ENCODE data around the gene LYL1.

The LYL1 gene

DNA sequence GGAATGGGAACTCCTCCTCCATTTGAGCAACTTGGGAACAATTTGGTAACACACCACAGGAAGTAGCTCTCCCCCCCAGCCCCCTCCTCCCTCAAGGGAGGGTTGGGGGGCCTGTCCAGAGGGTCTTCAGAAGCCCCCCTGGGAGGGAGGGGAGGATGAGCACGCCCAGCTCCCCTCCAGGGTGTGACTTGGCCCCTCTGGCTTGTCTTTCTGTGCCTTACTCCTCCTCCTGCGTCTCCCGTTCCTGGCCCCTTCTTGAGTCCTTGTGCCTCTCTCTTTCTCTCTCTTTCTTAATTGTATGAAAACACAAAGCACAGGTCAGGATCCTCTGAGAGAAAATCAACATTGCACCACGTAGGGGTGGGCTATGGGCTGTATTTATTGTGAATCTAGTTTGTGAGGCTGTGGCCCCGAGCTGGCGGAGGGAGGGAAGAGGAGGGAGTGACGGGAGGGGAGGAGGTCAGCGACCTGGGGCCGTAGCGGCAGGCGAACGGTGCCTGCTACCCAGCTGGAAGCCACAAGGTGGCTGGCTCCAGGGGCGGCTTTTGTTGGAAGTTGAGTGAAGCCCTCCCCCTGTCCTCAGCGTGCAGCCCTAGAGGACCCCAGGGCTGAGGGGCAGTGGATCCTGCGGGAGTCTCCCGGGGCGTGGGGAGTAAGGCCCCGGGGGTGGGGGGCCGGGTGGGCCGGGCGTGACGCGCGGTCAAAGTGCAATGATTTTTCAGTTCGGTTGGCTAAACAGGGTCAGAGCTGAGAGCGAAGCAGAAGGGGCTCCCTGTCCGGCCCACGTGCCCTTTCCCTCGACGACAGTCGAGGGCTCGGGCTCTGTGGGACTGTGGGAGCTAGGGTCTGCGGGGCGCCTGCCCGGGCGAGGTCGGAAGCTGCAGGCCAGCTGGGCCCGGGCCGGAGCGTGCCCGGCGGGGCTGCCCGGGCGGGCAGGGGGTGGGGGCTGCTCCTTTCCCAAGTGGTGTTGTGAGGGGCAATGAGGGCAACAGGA, 6.4 kb downstream of the LYL1 start:
- H3K4me3 ChIP-seq (ENCODE audit: low read length): no peak overlapping the region
- TF ChIP-seq, protein P1, sequence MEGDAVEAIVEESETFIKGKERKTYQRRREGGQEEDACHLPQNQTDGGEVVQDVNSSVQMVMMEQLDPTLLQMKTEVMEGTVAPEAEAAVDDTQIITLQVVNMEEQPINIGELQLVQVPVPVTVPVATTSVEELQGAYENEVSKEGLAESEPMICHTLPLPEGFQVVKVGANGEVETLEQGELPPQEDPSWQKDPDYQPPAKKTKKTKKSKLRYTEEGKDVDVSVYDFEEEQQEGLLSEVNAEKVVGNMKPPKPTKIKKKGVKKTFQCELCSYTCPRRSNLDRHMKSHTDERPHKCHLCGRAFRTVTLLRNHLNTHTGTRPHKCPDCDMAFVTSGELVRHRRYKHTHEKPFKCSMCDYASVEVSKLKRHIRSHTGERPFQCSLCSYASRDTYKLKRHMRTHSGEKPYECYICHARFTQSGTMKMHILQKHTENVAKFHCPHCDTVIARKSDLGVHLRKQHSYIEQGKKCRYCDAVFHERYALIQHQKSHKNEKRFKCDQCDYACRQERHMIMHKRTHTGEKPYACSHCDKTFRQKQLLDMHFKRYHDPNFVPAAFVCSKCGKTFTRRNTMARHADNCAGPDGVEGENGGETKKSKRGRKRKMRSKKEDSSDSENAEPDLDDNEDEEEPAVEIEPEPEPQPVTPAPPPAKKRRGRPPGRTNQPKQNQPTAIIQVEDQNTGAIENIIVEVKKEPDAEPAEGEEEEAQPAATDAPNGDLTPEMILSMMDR (IDR thresholded peaks at IDR 0.05; ENCODE audit: insufficient read depth, low read depth, low read length, missing control alignments): peak; percentile 12
- DNase-seq (ENCODE audit: low read depth): no peak

DNA sequence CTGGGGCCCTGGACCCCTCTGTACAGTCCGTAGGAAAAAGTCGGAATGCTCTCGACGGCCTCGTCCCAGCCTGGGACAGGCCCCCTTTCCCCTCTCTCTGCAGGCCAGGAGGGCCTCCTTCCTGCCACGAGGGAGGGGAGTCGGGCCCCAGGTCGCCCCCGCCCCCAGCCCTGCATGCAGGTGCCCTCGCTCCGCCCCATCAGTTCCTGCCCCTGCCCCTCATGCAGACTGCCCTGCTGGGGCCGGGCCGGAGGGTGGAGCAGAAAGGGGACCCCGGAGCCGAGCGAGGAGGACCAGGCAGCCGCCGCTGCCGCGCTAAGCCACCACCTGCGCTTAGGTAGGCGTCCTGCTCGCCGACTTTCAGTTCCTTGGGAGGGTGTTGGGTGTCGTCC, 7.3 kb downstream of the LYL1 start:
- H3K4me3 ChIP-seq (ENCODE audit: low read length): no peak overlapping the region
- TF ChIP-seq, protein P1 (IDR thresholded peaks at IDR 0.05; ENCODE audit: insufficient read depth, low read depth, low read length, missing control alignments): no peak
- no peak for DNase-seq (ENCODE audit: low read depth)

DNA sequence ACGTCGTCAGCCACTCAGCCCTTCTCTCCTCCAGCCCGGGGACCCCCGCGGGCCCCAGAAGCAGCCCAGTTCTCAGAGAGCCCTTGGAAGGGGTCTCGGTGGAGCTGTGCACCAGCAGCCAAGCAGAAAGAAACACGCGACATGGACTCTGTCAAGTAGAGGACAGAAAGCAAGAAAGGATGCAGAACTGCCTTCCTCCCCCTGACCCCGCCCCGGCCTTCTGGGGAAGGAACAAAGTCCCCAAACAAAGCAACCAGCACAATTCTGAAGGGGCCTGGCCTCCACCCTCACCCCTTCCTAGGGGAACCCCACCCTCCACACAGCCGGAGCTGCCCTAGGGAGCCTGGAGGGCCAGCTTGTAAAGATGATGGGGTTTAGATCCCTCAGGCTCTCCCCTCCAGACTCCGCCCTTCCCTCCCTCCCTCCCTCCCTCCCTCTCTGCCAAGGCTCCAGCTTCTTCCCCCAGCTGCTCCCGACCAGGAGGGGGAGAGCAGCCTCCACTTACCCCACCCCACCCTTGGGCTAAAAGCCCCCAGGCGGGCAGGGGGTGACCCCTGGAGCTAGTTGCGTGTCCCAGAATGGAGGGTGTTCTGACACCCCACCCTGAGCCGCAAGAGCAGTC, 7.8 kb downstream of the LYL1 start:
- TF ChIP-seq, protein P1 (IDR thresholded peaks at IDR 0.05; ENCODE audit: insufficient read depth, low read depth, low read length, missing control alignments): no peak
- no peak overlapping the region for H3K4me3 ChIP-seq (ENCODE audit: low read length)
- no peak for DNase-seq (ENCODE audit: low read depth)

DNA sequence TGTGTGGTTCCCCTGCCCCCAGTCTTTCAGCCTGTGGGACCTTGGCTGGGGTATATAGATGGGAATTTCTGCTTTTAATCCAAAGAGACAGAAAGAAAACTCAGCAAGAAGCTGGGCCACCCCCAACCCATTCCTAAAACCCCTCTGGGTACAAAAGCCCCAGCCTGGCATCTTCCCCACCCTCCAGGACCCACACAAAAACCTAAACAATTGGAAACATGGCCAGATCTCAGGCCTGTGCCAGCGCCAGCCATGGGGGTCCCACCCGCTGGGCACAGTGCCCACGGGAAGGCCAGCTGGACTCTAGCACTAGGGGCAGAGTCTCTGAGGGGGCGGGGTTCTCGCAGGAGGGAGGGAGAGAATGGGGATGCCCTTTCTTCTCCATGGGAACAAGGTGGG, 8.6 kb downstream of the LYL1 start:
- TF ChIP-seq, protein P1 (IDR thresholded peaks at IDR 0.05; ENCODE audit: insufficient read depth, low read depth, low read length, missing control alignments): no peak
- no peak for DNase-seq (ENCODE audit: low read depth)
- no peak overlapping the region for H3K4me3 ChIP-seq (ENCODE audit: low read length)

DNA sequence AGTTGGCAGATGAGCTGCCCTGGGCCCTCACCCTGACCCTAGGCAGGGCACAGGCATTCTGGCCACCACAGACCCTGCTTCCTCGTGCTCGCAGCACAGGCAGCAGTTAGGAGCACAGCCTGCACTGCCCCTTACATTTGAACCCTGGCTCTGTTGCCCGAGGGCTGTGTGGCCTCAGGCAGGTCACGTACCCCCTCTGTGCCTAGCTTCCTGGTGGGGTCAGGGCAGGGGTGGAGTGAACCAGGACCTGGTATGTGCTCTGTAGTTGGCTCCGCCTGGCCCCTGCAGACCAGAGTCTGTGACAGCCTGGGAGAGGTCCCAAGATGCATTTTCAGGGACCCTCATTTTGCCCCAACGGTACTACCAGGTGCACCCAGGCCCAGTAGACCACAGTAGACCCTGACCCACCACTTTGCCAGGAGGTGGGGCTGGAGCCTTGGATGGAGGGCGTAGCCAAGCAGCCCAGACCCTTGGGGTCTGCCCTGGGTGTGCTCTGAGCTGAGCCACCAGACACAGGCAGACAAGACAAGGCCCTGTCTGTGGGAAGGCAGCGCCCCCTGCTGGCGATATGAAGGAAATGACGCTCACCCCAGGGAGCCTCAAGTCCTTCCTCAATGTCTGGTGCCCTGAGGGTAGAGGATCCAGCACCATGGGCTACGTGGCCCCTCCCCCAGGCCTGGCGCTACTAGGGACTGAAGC, 9.1 kb downstream of the LYL1 start:
- peak; percentile 78 for DNase-seq (ENCODE audit: low read depth)
- no peak overlapping the region for H3K4me3 ChIP-seq (ENCODE audit: low read length)
- TF ChIP-seq, protein P1 (IDR thresholded peaks at IDR 0.05; ENCODE audit: insufficient read depth, low read depth, low read length, missing control alignments): peak; percentile 87

DNA sequence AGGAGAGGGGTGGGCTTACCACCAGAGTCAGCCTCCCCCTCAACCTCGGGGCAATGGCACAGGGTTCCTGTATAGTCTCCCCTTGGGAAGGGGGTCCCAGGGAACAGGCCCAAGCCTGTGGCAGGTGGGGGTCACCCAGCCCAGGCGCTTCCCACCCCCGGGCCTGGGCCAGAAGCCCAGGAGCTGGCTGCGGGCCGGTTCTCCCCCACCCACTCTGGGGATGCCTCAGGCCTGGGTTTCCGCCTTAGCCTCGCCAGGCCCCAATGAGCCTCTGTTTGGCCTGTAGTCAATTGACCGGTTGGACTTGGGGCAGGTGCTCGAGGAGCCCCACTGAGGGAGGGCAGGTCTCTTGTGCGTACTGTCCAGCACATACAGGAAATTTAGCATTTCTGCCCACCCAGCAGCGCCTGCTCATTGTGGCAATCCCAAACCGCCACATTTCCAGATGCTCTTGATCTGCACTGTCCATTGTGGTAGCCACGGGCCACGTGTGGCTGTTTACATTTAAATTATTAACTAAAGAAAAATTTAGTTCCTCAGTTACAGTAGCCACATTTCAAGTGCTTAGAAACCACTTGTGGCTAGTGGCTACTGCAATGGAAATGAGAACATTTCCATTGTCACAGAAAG, 9.9 kb downstream of the LYL1 start:
- DNase-seq (ENCODE audit: low read depth): no peak
- TF ChIP-seq, protein P1 (IDR thresholded peaks at IDR 0.05; ENCODE audit: insufficient read depth, low read depth, low read length, missing control alignments): no peak
- H3K4me3 ChIP-seq (ENCODE audit: low read length): no peak overlapping the region

Data from epithelial cell of esophagus (primary cell).